H1 (cell line): ENCODE data around the gene BLCAP. TPM values are rescaled to one million over a fixed set of nuclear protein-coding genes. Genes with fewer than 3 reads are reported as not detected.

Experiments used
- BRCA1 ChIP-seq: IDR thresholded peaks from 2 replicates; pipeline ENCODE4 v1.6.1; 2012; ENCODE audit warnings: low read depth, low read length, improper control_type of control experiment
- CHD7 ChIP-seq: fragments of 300-600 bp; sonication (generic); IDR thresholded peaks from 2 replicates; pipeline ENCODE4 v1.7.1; 2012; ENCODE audit warnings: low read length, moderate library complexity, mild to moderate bottlenecking, inconsistent platforms; ENCODE audit not compliant: insufficient replicate concordance
- EP300 ChIP-seq, 2 experiments: IDR thresholded peaks; 1 replicate in 1 of 2; 2 replicates in 1 of 2; pipeline ENCODE4 v1.6.1; 2011 to 2012; ENCODE audit warnings: low read depth in 2 of 2, low read length in 2 of 2, mild to moderate bottlenecking in 2 of 2, borderline replicate concordance in 1 of 2, inconsistent platforms in 1 of 2, moderate library complexity in 1 of 2
- POLR2AphosphoS5 ChIP-seq: IDR thresholded peaks from 2 replicates; pipeline ENCODE4 v1.6.1; 2011; ENCODE audit warnings: low read depth, low read length
- polyA plus RNA-seq, 7 experiments: library from polyadenylated mRNA; depleted of rRNA in 3 of 7; stranded (reverse) in 5 of 7; unstranded in 2 of 7; fragments of >200 nt in 5 of 7; fragments of 200-250 nt in 2 of 7; gene quantifications; 1 replicate in 5 of 7; 2 replicates in 1 of 7; 4 replicates in 1 of 7; pipeline versions ENCODE4 v1.2.1 to v1.2.3, GENCODE V29; 2011 to 2013; ENCODE audit warnings: missing spikeins in 2 of 7, mixed read lengths in 2 of 7
- total RNA-seq: library from RNA; stranded (reverse); fragmentation: NEBNext Ultra II Directional; extraction: Animal tissue kit (Norgen Biotek cat#: 25700); gene quantifications from 2 replicates; pipeline ENCODE4 v1.2.1, GENCODE V29; 2021

Gene BLCAP
- total and polyA plus RNA-seq, 2 of the 8 experiments (the other 6 are each of a cell fraction or from before 2014, with no cell fraction given) = 60.3 to 72.2 TPM

DNA sequence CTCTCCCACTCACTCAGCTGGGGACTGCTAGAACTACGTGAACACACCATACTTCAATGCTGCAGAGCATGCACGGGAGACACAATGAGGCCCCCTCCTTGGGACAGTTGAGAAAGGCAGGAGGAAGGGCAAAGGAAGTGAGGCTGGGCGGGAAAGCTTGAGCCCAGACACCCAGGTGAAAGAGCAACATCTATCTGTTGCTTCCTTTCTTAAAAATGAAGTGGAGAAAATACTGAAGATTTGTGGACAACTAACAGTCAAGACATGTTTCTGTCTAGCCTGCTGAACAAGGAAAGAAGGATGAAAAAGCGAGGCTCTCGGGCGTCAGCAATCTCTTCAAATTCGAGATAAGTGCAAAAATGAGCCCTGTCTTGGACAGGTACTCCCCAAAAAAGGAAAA is 9.6 kb downstream of the BLCAP start (continued):
- TF ChIP-seq CHD7 = no peak
- TF ChIP-seq EP300 (IDR thresholded peaks at IDR 0.05; ENCODE audit: borderline replicate concordance in 1 of 2, low read depth in 2 of 2, low read length in 2 of 2) = no peak
- no peak for TF ChIP-seq POLR2AphosphoS5
- TF ChIP-seq BRCA1 = no peak
